Neural cell (in vitro differentiated cells): Measurements from ENCODE around the gene HSDL2. TPM values are rescaled to one million over a fixed set of nuclear protein-coding genes. Genes with fewer than 3 reads are reported as not detected.

Source experiments
- H2AFZ ChIP-seq: fragments of 200-600, 300-800 bp; sonication (generic), shearing (Covaris generic); 2 replicates; pipeline ENCODE4 v1.6.0; 2014; ENCODE audit warnings: low read depth, mild to moderate bottlenecking, antibody characterized with exemption, low read length, moderate library complexity
- H3F3A ChIP-seq: fragments of 200-600 bp; shearing (Covaris generic); 2 replicates; pipeline ENCODE4 v1.6.1; 2016; ENCODE audit warnings: mild to moderate bottlenecking, moderate library complexity, mixed read lengths, antibody characterized with exemption, low read length; ENCODE audit not compliant: insufficient read depth, poor library complexity, severe bottlenecking
- H3K27ac ChIP-seq: fragments of 200-600, 300-800 bp; sonication (generic), shearing (Covaris generic); 2 replicates; pipeline ENCODE4 v1.5.1; 2014; ENCODE audit warnings: mild to moderate bottlenecking, low read length, moderate library complexity
- H3K27me3 ChIP-seq: fragments of 300-800, 200-600 bp; sonication (generic), shearing (Covaris generic); 2 replicates; pipeline ENCODE4 v1.6.0; 2014; ENCODE audit warnings: mild to moderate bottlenecking, low read depth, low read length, moderate library complexity; ENCODE audit not compliant: insufficient read depth
- H3K36me3 ChIP-seq: fragments of 300-800, 200-600 bp; sonication (generic), shearing (Covaris generic); 2 replicates; pipeline ENCODE4 v1.5.1; 2014; ENCODE audit warnings: mild to moderate bottlenecking, antibody characterized with exemption, low read length, moderate library complexity; ENCODE audit not compliant: insufficient read depth
- H3K4me2 ChIP-seq: fragments of 300-800, 200-600 bp; sonication (generic), shearing (Covaris generic); 2 replicates; pipeline ENCODE4 v1.6.0; 2014; ENCODE audit warnings: mild to moderate bottlenecking, low read length
- H3K4me3 ChIP-seq: fragments of 300-800, 200-600 bp; sonication (generic), shearing (Covaris generic); 2 replicates; pipeline ENCODE4 v1.5.1; 2014; ENCODE audit warnings: mild to moderate bottlenecking, low read length, moderate library complexity
- H3K79me2 ChIP-seq: fragments of 200-600 bp; shearing (Covaris generic); replicated peaks from 2 replicates; pipeline ENCODE4 v1.6.0; 2014; ENCODE audit warnings: mild to moderate bottlenecking, low read length, moderate library complexity; ENCODE audit not compliant: insufficient read depth
- H3K9ac ChIP-seq: fragments of 300-800, 200-600 bp; sonication (generic), shearing (Covaris generic); 2 replicates; pipeline ENCODE4 v1.6.1; 2016; ENCODE audit warnings: mild to moderate bottlenecking, low read length, mixed read lengths
- H3K9me2 ChIP-seq: fragments of 200-600 bp; shearing (Covaris generic); 2 replicates; pipeline ENCODE4 v1.6.1; 2016; ENCODE audit warnings: mild to moderate bottlenecking, low read length, mixed read lengths; ENCODE audit not compliant: insufficient read depth
- H3K9me3 ChIP-seq: fragments of 200-600, 300-800 bp; sonication (generic), shearing (Covaris generic); 2 replicates; pipeline ENCODE4 v1.6.1; 2016; ENCODE audit warnings: mild to moderate bottlenecking, mixed run types, low read length, moderate library complexity, mixed read lengths
- H4K20me1 ChIP-seq: fragments of 200-600 bp; shearing (Covaris generic); 2 replicates; pipeline ENCODE4 v1.6.1; 2016; ENCODE audit warnings: mild to moderate bottlenecking, mixed run types; ENCODE audit not compliant: insufficient read depth
- CTCF ChIP-seq: fragments of 450-650 bp; IDR thresholded peaks from 2 replicates; pipeline ENCODE4 v1.5.1; 2014; ENCODE audit warnings: antibody characterized with exemption, mild to moderate bottlenecking, moderate library complexity; ENCODE audit not compliant: poor library complexity, severe bottlenecking
- EP300 ChIP-seq: fragments of 450-650 bp; conservative IDR thresholded peaks from 2 replicates; pipeline ENCODE4 v1.6.1; 2014; ENCODE audit warnings: antibody characterized with exemption, mild to moderate bottlenecking, moderate library complexity; ENCODE audit not compliant: poor library complexity, severe bottlenecking
- EZH2 ChIP-seq: fragments of 200-600, 300-800 bp; shearing (Covaris generic), sonication (generic); IDR thresholded peaks from 2 replicates; pipeline ENCODE4 v1.6.1; 2014; ENCODE audit warnings: antibody characterized with exemption, low read length, borderline replicate concordance, mild to moderate bottlenecking; ENCODE audit not compliant: insufficient read depth, poor library complexity, severe bottlenecking
- MXI1 ChIP-seq: fragments of 450-650 bp; conservative IDR thresholded peaks from 2 replicates; pipeline ENCODE4 v1.6.1; 2014; ENCODE audit warnings: antibody characterized with exemption, mild to moderate bottlenecking; ENCODE audit not compliant: poor library complexity, severe bottlenecking
- POLR2AphosphoS5 ChIP-seq: IDR thresholded peaks from 2 replicates; pipeline ENCODE4 v1.6.1; 2012
- RAD21 ChIP-seq: fragments of 450-650 bp; conservative IDR thresholded peaks from 2 replicates; pipeline ENCODE4 v1.6.1; 2014; ENCODE audit warnings: antibody characterized with exemption, mild to moderate bottlenecking, moderate library complexity
- REST ChIP-seq: IDR thresholded peaks from 2 replicates; pipeline ENCODE4 v1.6.1; 2012; ENCODE audit warnings: borderline replicate concordance
- SMC3 ChIP-seq: fragments of 450-650 bp; conservative IDR thresholded peaks from 2 replicates; pipeline ENCODE4 v1.6.1; 2014; ENCODE audit warnings: antibody characterized with exemption, mild to moderate bottlenecking, moderate library complexity; ENCODE audit not compliant: poor library complexity
- TAF1 ChIP-seq: IDR thresholded peaks from 2 replicates; pipeline ENCODE4 v1.6.1; 2012; ENCODE audit warnings: low read depth
- polyA plus RNA-seq: library from polyadenylated mRNA; depleted of rRNA; stranded (reverse); fragments of >200 nt; gene quantifications from 2 replicates; pipeline ENCODE4 v1.2.3, GENCODE V29; 2014

HSDL2 gene
- polyA plus RNA-seq, 1 donor from 2014 or later = 9.0 TPM

GRCh38 chr9:112377087-112377486, 2.8 kb upstream of the HSDL2 start (continued):
- TF ChIP-seq EZH2 (no peak), MXI1 (no peak)

- Histone ChIP-seq H3K27ac (no peak overlapping the region), H3K9ac (no peak overlapping the region), H3K36me3 (no peaks in the 10 kb centered on the region), H3K4me3 (peak overlapping the region; percentile 87), H3K27me3 (no peaks in the 10 kb centered on the region), H4K20me1 (no peaks in the 10 kb centered on the region), H3K9me3 (no peaks in the 10 kb centered on the region), H3K79me2 (peaks cover 9% of the 10 kb centered on the region), H3K9me2 (no peaks in the 10 kb centered on the region), H2AFZ (no peak overlapping the region), H3F3A (no peaks in the 10 kb centered on the region), H3K4me2 (peak overlapping the region; percentile 41)
- TF ChIP-seq CTCF = no peak
- TF ChIP-seq MXI1 = no peak
- TF ChIP-seq RAD21 = no peak
- TF ChIP-seq EZH2 = no peak
- no peak for TF ChIP-seq TAF1
- TF ChIP-seq REST = no peak
Measured at GRCh38 chr9:112377684-112378327, 2.1 kb upstream of the HSDL2 start.

- Histone ChIP-seq H3K9ac (peak overlapping the region; percentile 83), H3K27ac (peak overlapping the region; percentile 81), H2AFZ (peak overlapping the region; percentile 93), H3K36me3 (no peaks in the 10 kb centered on the region), H3K9me3 (no peaks in the 10 kb centered on the region), H3K4me2 (peak overlapping the region; percentile 61), H3F3A (no peaks in the 10 kb centered on the region), H3K27me3 (no peaks in the 10 kb centered on the region), H3K9me2 (no peaks in the 10 kb centered on the region), H3K4me3 (peak overlapping the region; percentile 87), H4K20me1 (no peaks in the 10 kb centered on the region), H3K79me2 (peaks cover 9% of the 10 kb centered on the region)
- TF ChIP-seq SMC3 = no peak
- TF ChIP-seq POLR2AphosphoS5 = no peak
- TF ChIP-seq TAF1 = no peak
- no peak for TF ChIP-seq EP300
- TF ChIP-seq REST = no peak
- no peak for TF ChIP-seq EZH2
- no peak for TF ChIP-seq MXI1
- TF ChIP-seq RAD21 = no peak
- TF ChIP-seq CTCF = no peak
Measured at GRCh38 chr9:112378328-112379176, 1.4 kb upstream of the HSDL2 start.
